Chondrocyte (in vitro differentiated cells): ENCODE results near the gene CHRNA1. TPM values are rescaled to one million over a fixed set of nuclear protein-coding genes. Genes with fewer than 3 reads are reported as not detected.

ENCODE experiments used
- DNase-seq: peaks from one replicate; pipeline ENCODE4 v3.0.0; 2021; ENCODE audit warnings: mixed read lengths, low spot score
- H3K27ac Mint-ChIP-seq: one replicate; pipeline ENCODE4 v1.8.0; 2021; ENCODE audit warnings: mild to moderate bottlenecking, moderate library complexity, mixed read lengths; ENCODE audit not compliant: unreplicated experiment
- H3K27me3 Mint-ChIP-seq: 2 replicates; pipeline ENCODE4 v1.8.0; 2021; ENCODE audit warnings: low read depth, mixed read lengths
- H3K36me3 Mint-ChIP-seq: 2 replicates; pipeline ENCODE4 v1.8.0; 2021; ENCODE audit warnings: low read depth, mixed read lengths
- H3K4me1 Mint-ChIP-seq: 2 replicates; pipeline ENCODE4 v1.8.0; 2021; ENCODE audit warnings: low read depth, mild to moderate bottlenecking, mixed read lengths
- H3K4me3 Mint-ChIP-seq: one replicate; pipeline ENCODE4 v1.8.0; 2021; ENCODE audit warnings: mild to moderate bottlenecking, moderate library complexity, mixed read lengths; ENCODE audit not compliant: unreplicated experiment
- H3K9me3 Mint-ChIP-seq: 2 replicates; pipeline ENCODE4 v1.8.0; 2021; ENCODE audit warnings: low read depth, mixed read lengths
- total RNA-seq: library from RNA; stranded (reverse); gene quantifications from 3 replicates; pipeline ENCODE4 v1.2.1, GENCODE V29; 2021
- TF ChIP-seq, protein P1 (sequence below): fragments of 200-600 bp; sonication (generic); IDR thresholded peaks from 2 replicates; pipeline ENCODE4 v1.5.0; 2021; ENCODE audit warnings: antibody characterized with exemption, mild to moderate bottlenecking, moderate library complexity

CHRNA1 gene
- total RNA-seq, 1 donor from 2014 or later = 0.30 TPM

DNA sequence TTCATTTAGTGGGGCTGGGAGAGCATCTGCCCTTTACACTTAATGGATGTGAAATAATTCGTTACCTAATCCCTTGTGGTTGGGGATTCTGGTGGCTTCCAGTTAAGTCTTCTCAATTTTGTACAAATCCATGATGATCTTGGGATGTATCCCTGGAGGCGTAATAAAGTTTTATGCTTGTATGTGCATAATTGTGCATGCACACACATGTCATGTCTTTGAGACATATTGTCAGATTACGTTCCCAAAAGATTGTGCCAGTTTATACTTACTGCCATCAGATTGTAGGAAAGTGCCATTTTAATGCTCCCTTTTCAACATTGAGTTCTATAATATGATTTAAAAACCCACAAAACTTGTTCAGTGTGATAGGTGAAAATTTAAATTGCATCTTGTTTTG is 60.8 kb downstream of the CHRNA1 start:
- Mint-ChIP-seq H3K9me3 (no peaks in the 10 kb centered on the region), H3K4me1 (no peaks in the 10 kb centered on the region), H3K36me3 (no peaks in the 10 kb centered on the region), H3K4me3 (no peak overlapping the region), H3K27me3 (peaks cover 24% of the 10 kb centered on the region), H3K27ac (no peak overlapping the region)
- no peak for DNase-seq
- TF ChIP-seq, protein P1, sequence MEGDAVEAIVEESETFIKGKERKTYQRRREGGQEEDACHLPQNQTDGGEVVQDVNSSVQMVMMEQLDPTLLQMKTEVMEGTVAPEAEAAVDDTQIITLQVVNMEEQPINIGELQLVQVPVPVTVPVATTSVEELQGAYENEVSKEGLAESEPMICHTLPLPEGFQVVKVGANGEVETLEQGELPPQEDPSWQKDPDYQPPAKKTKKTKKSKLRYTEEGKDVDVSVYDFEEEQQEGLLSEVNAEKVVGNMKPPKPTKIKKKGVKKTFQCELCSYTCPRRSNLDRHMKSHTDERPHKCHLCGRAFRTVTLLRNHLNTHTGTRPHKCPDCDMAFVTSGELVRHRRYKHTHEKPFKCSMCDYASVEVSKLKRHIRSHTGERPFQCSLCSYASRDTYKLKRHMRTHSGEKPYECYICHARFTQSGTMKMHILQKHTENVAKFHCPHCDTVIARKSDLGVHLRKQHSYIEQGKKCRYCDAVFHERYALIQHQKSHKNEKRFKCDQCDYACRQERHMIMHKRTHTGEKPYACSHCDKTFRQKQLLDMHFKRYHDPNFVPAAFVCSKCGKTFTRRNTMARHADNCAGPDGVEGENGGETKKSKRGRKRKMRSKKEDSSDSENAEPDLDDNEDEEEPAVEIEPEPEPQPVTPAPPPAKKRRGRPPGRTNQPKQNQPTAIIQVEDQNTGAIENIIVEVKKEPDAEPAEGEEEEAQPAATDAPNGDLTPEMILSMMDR = no peak

DNA sequence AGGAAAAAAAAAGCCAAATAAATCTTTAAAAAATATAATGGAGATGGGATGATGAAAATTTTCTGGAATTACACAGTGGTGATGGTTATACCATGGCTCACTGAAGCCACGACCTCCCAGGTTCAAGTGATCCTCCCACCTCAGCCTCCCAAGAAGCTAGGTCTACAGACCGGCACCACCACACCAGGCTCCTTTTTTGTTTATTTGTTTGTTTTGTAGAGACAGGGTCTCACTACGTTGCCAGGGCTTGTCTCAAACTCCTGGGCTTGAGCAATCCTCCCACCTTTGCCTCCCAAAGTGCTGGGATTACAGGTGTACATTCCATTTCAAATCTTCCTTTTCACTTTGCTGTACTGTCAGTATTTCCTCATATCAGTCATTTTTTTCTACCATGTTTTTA is 61.7 kb downstream of the CHRNA1 start:
- no peaks in the 10 kb centered on the region for H3K9me3 Mint-ChIP-seq
- TF ChIP-seq, protein P1 = no peak
- no peaks in the 10 kb centered on the region for H3K4me1 Mint-ChIP-seq
- H3K27ac Mint-ChIP-seq = no peak overlapping the region
- DNase-seq = no peak
- H3K36me3 Mint-ChIP-seq = no peaks in the 10 kb centered on the region
- no peak overlapping the region for H3K4me3 Mint-ChIP-seq
- peaks cover 22% of the 10 kb centered on the region for H3K27me3 Mint-ChIP-seq

DNA sequence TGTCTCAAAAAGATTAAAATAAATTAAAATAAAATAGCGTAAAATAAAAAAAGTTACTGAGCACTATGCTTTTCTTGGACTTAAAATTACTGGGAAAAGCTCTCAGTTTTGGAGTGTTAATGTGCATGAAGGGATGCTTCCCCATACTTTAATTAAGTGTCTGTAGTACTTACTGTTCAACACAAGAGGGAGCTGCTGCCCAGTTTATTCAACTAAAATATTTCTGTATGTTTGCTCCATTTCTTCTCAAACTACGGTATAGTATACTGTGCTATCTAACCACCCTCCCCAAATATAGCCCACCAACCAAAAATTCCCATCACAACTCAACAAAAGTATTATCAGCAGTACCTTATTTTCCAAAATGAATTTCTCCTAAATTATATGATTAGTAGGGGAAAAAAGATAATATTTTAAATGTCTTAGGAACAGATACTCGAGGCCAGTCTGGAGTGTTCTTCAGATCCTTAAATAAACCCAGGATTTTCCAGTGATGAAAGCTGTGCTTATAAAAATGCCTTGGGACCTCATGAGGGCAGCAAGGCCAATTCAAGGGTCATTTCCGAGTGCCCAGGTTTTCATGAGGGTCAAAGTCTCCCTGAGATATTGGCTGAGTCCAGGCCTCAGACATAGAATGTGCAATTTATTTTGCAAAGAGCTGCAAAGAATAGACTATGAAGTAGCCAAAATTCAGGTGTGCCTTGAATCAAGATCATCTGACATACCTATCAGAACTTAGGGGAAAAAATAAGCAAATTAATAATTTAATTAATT is 64.1 kb downstream of the CHRNA1 start:
- DNase-seq = no peak
- Mint-ChIP-seq H3K9me3 (no peaks in the 10 kb centered on the region), H3K36me3 (no peaks in the 10 kb centered on the region), H3K4me1 (no peaks in the 10 kb centered on the region), H3K4me3 (no peak overlapping the region), H3K27me3 (peaks cover 16% of the 10 kb centered on the region), H3K27ac (no peak overlapping the region)
- TF ChIP-seq, protein P1 = peak; percentile 87

Other genes starting within 250 kb of the CHRNA1 start
- 60.0 to 68.9 TPM (median 61.8 TPM) in 3 replicates for gene WIPF1, start 166.7 kb downstream of the CHRNA1 start, total RNA-seq
- 18.4 to 66.1 TPM (median 23.1 TPM) in 3 replicates for gene CHN1, start 240.9 kb upstream of the CHRNA1 start, total RNA-seq